ENCODE results near the gene INHBC. TPM values are rescaled to one million over a fixed set of nuclear protein-coding genes. Genes with fewer than 3 reads are reported as not detected.
"Not testable (repeated sequence)": the region's sequence is repeated elsewhere in the genome, so short reads cannot be mapped to it uniquely, and the experiment has no call there.

The INHBC gene
- total RNA-seq, 4 donors from 2014 or later = not detected

DNA sequence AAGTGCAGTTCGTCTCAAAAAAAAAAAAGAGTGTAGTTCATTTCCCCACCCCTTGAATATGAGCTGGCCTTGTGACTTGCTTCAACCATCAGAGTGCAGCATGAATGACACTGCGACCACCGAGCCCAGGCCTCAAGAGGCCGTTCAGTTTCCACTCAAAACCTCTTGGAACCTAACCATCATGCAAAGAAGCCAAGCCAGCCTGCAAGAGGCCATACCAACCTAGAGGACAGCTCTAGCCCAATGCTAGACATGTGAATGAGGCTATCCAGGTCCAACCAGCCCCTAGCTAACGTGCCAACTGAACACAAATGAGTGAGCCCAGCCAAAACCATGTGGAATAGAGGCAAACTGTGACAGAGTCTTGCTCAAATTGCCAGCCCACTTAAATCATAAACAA lies 33.4 kb upstream of the INHBC start:
- no peak for ATAC-seq
- TF ChIP-seq POLR2AphosphoS5 (IDR thresholded peaks at IDR 0.05) (no peak), POLR2A (IDR thresholded peaks at IDR 0.05) (no peak), EP300 (IDR thresholded peaks at IDR 0.05) (no peak)
- TF ChIP-seq, protein P1, sequence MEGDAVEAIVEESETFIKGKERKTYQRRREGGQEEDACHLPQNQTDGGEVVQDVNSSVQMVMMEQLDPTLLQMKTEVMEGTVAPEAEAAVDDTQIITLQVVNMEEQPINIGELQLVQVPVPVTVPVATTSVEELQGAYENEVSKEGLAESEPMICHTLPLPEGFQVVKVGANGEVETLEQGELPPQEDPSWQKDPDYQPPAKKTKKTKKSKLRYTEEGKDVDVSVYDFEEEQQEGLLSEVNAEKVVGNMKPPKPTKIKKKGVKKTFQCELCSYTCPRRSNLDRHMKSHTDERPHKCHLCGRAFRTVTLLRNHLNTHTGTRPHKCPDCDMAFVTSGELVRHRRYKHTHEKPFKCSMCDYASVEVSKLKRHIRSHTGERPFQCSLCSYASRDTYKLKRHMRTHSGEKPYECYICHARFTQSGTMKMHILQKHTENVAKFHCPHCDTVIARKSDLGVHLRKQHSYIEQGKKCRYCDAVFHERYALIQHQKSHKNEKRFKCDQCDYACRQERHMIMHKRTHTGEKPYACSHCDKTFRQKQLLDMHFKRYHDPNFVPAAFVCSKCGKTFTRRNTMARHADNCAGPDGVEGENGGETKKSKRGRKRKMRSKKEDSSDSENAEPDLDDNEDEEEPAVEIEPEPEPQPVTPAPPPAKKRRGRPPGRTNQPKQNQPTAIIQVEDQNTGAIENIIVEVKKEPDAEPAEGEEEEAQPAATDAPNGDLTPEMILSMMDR (IDR thresholded peaks at IDR 0.05) = no peak
- no peaks in the 10 kb centered on the region for H3K9me3 ChIP-seq

DNA sequence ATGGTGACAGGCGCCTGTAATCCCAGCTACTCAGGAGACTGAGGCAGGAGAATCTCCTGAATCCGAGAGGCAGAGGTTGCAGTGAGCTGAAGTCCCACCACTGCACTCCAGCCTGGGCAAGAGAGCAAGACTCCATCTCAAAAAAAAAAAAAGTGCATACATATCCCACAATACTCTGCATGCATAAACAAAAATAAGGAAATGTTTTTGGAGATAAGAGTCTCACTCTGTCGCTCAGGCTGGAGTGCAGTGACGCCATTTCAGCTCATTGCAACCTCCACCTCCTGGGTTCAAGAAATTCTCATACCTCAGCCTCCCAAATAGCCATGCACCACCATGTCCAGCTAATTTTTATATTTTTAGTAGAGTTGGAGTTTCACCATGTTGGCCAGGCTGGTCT lies 32.4 kb upstream of the INHBC start:
- WGBS, 2 donors (ENCODE audit: low coverage in 1 of 2) = 87 to 96% methylated on average over 3 to 4 of the region's 4 CpGs
- not testable (repeated sequence) for H3K27ac ChIP-seq, H3K36me3 ChIP-seq

More for the DNA sequence above, 33.4 kb upstream of the INHBC start:
- no peak overlapping the region for H3K4me3 ChIP-seq
- H3K4me1 ChIP-seq = peaks cover 0 to 4% (median 0%) of the 10 kb centered on the region in 3 donors
- peaks cover 0 to 5% of the 10 kb centered on the region in 2 donors for H3K36me3 ChIP-seq
- 72% methylated on average over 2 to 5 of the region's 5 CpGs for WGBS, 2 donors (ENCODE audit: low coverage in 1 of 2)
- no peak overlapping the region for H3K27ac ChIP-seq
- no peaks in the 10 kb centered on the region for H3K27me3 ChIP-seq

GRCh38 chr12:57404966-57405640 lies 29.5 kb upstream of the INHBC start:
- 93 to 95% methylated on average over 4 to 5 of the region's 5 CpGs for WGBS, 2 donors (ENCODE audit: low coverage in 1 of 2)
- Histone ChIP-seq H3K9me3 (no peaks in the 10 kb centered on the region), H3K27me3 (no peaks in the 10 kb centered on the region), H3K36me3 (no peaks in the 10 kb centered on the region), H3K27ac (no peak overlapping the region), H3K4me1 (peaks cover 0 to 4% (median 0%) of the 10 kb centered on the region in 3 donors), H3K4me3 (no peak overlapping the region)
- ATAC-seq = no peak
- TF ChIP-seq EP300 (IDR thresholded peaks at IDR 0.05) (no peak), POLR2A (IDR thresholded peaks at IDR 0.05) (no peak), POLR2AphosphoS5 (IDR thresholded peaks at IDR 0.05) (no peak)
- TF ChIP-seq, protein P1 (IDR thresholded peaks at IDR 0.05) = no peak

More for the DNA sequence above, 32.4 kb upstream of the INHBC start:
- H3K4me3 ChIP-seq, H3K27me3 ChIP-seq, H3K4me1 ChIP-seq, H3K9me3 ChIP-seq, ATAC-seq: not testable (repeated sequence)

DNA sequence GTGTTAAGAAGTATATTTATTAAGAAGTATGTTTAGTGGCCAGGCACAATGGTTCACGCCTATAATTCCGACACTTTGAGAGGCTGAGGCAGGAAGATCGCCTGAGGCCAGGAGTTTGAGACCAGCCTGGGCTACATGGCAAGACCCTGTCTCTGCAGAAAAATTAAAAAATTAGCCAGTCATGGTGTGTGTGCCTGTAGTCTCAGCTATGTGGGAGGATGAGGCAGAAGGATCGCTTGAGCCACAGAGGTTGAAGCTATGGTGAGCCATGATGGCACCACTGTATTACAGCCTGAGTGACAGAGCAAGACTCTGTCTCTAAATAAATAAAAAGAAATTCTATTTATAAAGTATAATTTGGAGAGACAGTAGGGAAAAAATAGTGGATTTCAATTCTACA lies 24.1 kb upstream of the INHBC start:
- no peak for ATAC-seq
- Histone ChIP-seq H3K27me3 (no peaks in the 10 kb centered on the region), H3K4me1 (peaks cover 0 to 11% (median 0%) of the 10 kb centered on the region in 3 donors), H3K36me3 (no peaks in the 10 kb centered on the region), H3K9me3 (no peaks in the 10 kb centered on the region), H3K4me3 (no peak overlapping the region), H3K27ac (no peak overlapping the region)
- TF ChIP-seq EP300 (IDR thresholded peaks at IDR 0.05) = no peak
- TF ChIP-seq, protein P1 (IDR thresholded peaks at IDR 0.05) = no peak
- TF ChIP-seq POLR2A (IDR thresholded peaks at IDR 0.05) = no peak
- no peak for TF ChIP-seq POLR2AphosphoS5 (IDR thresholded peaks at IDR 0.05)
- 96% methylated on average over 4 of the region's 4 CpGs; no CpG with 5 or more reads in 1 of the 2 donors for WGBS, 2 donors (ENCODE audit: low coverage in 1 of 2)

- not testable (repeated sequence) for ATAC-seq, H3K27me3 ChIP-seq, H3K4me3 ChIP-seq, H3K36me3 ChIP-seq, H3K9me3 ChIP-seq, H3K27ac ChIP-seq
- 83 to 100% methylated on average over 2 to 5 of the region's 6 CpGs for WGBS, 2 donors (ENCODE audit: low coverage in 1 of 2)
- peaks cover 0 to 21% (median 0%) of the 10 kb centered on the region in 3 donors for H3K4me1 ChIP-seq
Measured at GRCh38 chr12:57414160-57414559, 20.4 kb upstream of the INHBC start.

GRCh38 chr12:57415088-57415487 lies 19.5 kb upstream of the INHBC start:
- Histone ChIP-seq H3K27ac (no peak overlapping the region), H3K4me3 (no peak overlapping the region), H3K36me3 (no peaks in the 10 kb centered on the region), H3K4me1 (peaks cover 0 to 26% (median 0%) of the 10 kb centered on the region in 3 donors), H3K27me3 (no peaks in the 10 kb centered on the region), H3K9me3 (no peaks in the 10 kb centered on the region)
- WGBS, 2 donors (ENCODE audit: low coverage in 1 of 2) = 68 to 87% methylated on average over 2 of the region's 2 CpGs
- TF ChIP-seq EP300 (IDR thresholded peaks at IDR 0.05) (no peak), POLR2A (IDR thresholded peaks at IDR 0.05) (no peak), POLR2AphosphoS5 (IDR thresholded peaks at IDR 0.05) (no peak)
- TF ChIP-seq, protein P1 (IDR thresholded peaks at IDR 0.05) = no peak
- ATAC-seq = no peak
